Fibroblast of villous mesenchyme (primary cell): Measurements from ENCODE around the gene ACAD9. TPM values are rescaled to one million over a fixed set of nuclear protein-coding genes. Genes with fewer than 3 reads are reported as not detected.
"Not testable (repeated sequence)": the region's sequence is repeated elsewhere in the genome, so short reads cannot be mapped to it uniquely, and the experiment has no call there.

Experiments used
- DNase-seq: peaks from one replicate; pipeline ENCODE4 v3.0.0-alpha.2; 2010; ENCODE audit warnings: low read depth
- H3K4me3 ChIP-seq: 2 replicates; pipeline ENCODE4 v1.5.1; 2011; ENCODE audit warnings: low read depth, mild to moderate bottlenecking, low read length
- total RNA-seq: library from RNA; depleted of rRNA; stranded (reverse); fragments of >200 nt; gene quantifications from 2 replicates; pipeline ENCODE4 v1.2.3, GENCODE V29; 2012
- TF ChIP-seq, protein P1 (sequence below): IDR thresholded peaks from 2 replicates; pipeline ENCODE4 v1.5.1; 2012; ENCODE audit warnings: low read depth, mild to moderate bottlenecking, low read length; ENCODE audit not compliant: insufficient read depth

ACAD9 gene
- total RNA-seq, 1 donor, result 35.8 TPM

DNA sequence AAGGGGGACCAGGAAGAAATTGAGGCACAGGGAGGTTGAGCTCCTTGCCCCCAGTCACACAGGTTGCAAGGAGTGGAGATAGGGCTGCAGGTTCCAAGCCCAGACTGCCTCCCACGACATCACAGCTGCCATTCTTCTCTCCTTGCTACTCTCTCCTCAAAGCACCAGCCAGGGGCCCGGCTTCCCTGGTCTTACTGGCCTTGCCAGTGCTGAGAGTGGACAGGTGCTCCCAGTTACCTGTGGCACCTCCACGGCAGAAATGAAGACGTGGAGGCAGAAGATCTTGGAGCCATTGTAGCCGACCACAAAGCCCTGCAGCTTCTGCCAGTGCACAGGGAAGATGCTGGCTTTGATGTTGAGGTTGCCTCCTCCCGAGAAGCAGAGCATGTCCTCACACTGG is 17.9 kb upstream of the ACAD9 start:
- DNase-seq, result no peak
- TF ChIP-seq, protein P1, sequence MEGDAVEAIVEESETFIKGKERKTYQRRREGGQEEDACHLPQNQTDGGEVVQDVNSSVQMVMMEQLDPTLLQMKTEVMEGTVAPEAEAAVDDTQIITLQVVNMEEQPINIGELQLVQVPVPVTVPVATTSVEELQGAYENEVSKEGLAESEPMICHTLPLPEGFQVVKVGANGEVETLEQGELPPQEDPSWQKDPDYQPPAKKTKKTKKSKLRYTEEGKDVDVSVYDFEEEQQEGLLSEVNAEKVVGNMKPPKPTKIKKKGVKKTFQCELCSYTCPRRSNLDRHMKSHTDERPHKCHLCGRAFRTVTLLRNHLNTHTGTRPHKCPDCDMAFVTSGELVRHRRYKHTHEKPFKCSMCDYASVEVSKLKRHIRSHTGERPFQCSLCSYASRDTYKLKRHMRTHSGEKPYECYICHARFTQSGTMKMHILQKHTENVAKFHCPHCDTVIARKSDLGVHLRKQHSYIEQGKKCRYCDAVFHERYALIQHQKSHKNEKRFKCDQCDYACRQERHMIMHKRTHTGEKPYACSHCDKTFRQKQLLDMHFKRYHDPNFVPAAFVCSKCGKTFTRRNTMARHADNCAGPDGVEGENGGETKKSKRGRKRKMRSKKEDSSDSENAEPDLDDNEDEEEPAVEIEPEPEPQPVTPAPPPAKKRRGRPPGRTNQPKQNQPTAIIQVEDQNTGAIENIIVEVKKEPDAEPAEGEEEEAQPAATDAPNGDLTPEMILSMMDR, result no peak
- no peak overlapping the region for H3K4me3 ChIP-seq

DNA sequence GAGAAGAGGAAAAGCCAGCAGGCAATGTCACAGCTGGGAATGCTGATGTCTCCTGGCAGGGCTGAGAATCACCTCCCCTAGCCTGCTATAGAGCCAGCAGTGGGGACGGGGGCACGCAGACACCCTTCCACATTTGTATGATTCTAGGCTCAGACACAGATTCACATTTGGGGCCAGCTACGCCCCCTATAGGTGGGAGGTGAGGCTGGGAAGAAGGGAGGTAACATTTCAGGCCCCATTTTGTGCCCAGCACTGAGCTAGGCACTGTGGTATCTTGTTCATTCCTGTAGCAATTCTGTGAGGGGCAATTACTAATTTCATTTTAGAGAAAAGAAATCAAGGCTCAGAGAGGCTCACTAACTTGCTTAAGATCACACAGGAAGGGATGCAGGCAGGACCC is 15.9 kb upstream of the ACAD9 start:
- no peak for DNase-seq
- TF ChIP-seq, protein P1, result peak; percentile 43

DNA sequence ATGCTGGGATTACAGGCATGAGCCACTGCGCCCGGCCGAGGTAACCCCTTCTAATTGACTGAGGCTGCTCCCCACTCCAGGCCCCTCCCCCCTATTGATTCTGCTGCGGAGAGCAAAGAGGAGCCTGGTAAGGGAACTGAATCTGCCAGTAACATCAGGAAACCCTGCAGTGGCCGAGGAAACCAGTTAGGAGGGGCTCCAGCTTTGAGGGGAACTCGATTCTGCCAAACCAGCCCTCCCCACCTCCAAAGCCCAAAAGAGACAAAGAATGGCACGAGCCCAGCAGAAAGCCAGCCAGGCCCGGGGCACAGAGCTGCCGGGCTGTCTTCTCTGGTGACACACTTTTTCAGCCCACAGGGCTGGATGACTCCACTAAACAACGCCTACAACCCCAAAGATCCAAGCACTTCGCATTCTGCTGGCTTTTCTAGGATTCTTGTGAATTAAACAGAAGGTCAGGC is 15.0 kb upstream of the ACAD9 start:
- no peak overlapping the region for H3K4me3 ChIP-seq
- TF ChIP-seq, protein P1, result no peak
- DNase-seq, result no peak

More for the DNA sequence above, 15.9 kb upstream of the ACAD9 start:
- no peak overlapping the region for H3K4me3 ChIP-seq

DNA sequence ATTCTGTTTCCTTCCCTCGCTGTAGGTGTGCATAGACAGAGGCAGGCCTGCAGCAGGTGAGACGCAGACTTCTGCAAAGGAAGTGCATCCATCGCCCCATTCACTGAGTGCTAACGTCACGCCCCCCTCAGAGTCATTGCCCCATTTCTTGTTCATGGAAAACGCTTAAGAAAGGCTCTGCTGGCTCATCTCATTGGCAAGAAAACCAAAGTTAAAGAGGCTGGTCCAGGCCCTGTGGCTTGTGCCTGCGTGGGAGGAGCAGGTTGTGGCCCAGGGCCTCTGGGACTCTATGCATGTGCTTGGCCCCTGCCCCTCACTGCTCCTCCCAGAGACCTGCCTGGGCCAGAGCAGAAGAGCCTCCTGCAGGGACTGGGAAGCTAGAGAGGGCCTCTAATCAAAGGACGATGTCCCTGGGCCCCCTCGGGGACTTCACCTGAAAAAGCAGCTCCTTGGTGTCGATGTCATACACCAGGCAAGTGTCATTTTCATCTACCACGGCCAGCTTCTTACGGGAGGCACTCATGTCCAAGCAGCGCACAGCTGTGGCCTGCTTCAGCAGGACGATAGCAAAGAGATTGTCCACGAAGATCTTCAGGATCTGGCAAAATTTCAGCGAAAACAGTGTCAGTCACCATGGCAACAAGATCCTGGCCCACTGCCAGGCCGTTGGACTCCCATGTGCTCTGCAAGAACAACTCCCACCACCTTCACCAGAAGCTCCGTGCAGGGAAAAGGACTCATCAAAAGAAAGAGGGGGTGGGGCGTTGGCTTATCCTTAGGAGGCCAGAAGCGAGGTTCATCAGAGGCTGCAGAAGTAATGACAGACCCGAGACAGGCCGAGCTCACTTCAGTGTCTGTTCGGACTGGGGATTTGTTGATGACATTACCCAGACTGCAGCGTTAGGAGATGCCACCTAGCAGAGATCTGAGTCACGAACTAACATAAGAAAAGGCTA is 14.3 kb upstream of the ACAD9 start:
- DNase-seq, result peak; percentile 38
- not testable (repeated sequence) for H3K4me3 ChIP-seq

DNA sequence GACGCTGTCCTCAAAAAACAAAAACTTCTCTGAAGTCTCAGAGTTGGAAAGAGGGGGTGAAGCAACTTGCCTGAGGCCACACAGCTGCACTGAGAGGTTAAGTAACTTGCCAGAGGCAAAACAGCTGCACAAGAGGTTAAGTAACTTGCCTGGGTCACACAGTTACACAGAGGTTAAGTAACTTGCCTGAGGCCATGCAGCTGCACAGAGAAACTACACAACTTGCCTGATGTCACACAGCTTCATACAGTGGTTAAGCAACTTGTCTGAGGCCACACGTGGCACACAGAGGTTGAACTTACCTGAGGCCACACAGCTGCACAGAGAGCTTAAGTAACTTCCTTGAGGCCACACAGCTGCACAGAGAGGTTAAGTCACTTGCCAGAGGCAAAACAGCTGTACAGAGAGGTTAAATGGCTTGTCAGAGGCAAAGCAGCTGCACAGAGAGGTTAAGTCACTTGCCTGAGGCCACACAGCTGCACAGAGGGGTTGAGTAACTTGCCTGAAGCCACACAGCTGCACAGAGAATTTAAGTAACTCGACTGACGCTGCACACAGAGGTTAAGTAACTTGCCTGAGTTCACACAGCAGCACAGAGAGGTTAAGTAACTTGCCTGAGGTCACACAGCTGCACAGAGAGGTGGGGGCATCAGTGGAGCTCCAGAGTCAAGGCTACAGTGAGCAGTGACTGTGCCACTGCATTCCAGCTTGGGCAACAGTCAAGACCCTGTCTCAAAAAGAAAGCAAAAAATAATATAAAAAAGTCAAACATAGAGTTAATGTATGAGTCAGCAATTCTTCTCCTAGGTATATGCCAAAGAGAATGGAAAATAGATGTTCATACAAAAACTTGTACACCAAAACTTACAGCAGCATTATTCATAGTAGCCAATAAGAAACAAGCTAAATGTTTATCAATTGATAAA is 12.0 kb upstream of the ACAD9 start:
- TF ChIP-seq, protein P1, result no peak
- H3K4me3 ChIP-seq, result no peak overlapping the region
- DNase-seq, result peak; percentile 71

DNA sequence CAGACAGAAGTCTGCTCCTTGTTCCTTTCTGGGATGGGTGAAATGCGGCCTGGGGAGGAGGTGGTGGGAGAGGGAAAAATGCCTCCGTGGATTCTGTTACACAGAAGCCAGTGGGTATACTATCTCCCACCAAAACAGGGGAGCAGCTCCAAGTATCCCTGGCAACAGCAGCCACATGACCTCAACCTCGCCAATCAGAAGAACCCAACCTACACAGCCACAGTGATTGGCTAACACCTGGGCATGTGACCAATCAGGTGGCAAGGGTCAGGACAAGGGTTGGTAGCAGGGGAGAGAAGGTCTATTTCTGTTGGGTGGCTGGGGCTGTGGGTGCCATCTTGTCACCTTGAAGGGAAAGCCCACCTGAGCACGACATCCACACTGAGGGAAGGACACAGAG is 9.1 kb upstream of the ACAD9 start:
- DNase-seq, result no peak
- no peak overlapping the region for H3K4me3 ChIP-seq
- TF ChIP-seq, protein P1, result no peak

DNA sequence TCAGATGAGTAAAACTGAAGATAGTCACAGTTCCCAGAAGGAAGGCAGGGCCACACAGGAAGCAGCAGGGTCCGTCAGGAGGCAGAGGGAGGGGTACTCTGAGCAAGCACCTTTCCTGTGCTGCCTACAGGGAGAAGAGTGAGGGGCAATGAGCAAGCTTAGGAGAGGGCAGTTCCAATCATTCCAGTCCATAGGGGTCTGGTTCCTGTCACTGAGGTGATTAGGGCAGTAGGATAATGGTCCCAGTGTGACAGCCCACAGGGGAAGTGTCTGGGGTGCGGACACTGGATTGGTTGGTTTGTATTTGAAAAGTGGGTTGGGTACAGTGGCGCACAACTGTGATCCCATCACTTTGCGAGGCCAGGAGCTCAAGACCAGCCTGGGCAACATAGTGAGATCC is 7.1 kb upstream of the ACAD9 start:
- no peak for DNase-seq
- TF ChIP-seq, protein P1, result no peak

More for the DNA sequence above, 7.1 kb upstream of the ACAD9 start:
- H3K4me3 ChIP-seq, result no peak overlapping the region
